T-cell (primary cell): ENCODE measurements around the gene IGFBPL1. TPM values are rescaled to one million over a fixed set of nuclear protein-coding genes. Genes with fewer than 3 reads are reported as not detected.

Experiments
- ATAC-seq, 4 experiments: fragments of 200-7000 bp in 3 of 4; fragments of 150-1000 bp in 1 of 4; cut with Tn5 transposase; replicated peaks in 1 of 4; 1 replicate in 3 of 4; 2 replicates in 1 of 4; pipeline ENCODE4 v1.10.0; 2021; ENCODE audit warnings: moderate library complexity in 3 of 4, mild to moderate bottlenecking in 2 of 4, moderate number of reproducible peaks in 1 of 4
- CTCF ChIA-PET, 2 donors: fragments of 300-600 bp; sonication (Branson Sonifier 250); formaldehyde crosslinking; loops; one replicate each; lab custom pipeline; 2022; ENCODE audit warnings: antibody characterized with exemption in 2 of 2; lab: Charles Lee
- POLR2A ChIA-PET, 2 donors: fragments of 300-600 bp; sonication (Branson Sonifier 250); formaldehyde crosslinking; loops; one replicate each; lab custom pipeline; 2022; ENCODE audit warnings: antibody characterized with exemption in 2 of 2; lab: Charles Lee
- DNase-seq, 35 experiments: peaks; one replicate each; pipeline versions ENCODE4 v3.0.0 to v3.0.0-alpha.2; 2013 to 2023
- H3K27ac ChIP-seq: one replicate; pipeline ENCODE4 v1.5.1; 2013; ENCODE audit warnings: low read length
- H3K27me3 ChIP-seq, 2 experiments: replicated peaks in 1 of 2; 1 replicate in 1 of 2; 2 replicates in 1 of 2; pipeline versions ENCODE4 v1.6.1 to v1.7.0; 2013; ENCODE audit warnings: low read length in 1 of 2, mixed read lengths in 1 of 2; ENCODE audit not compliant: control insufficient read depth in 2 of 2, insufficient read depth in 2 of 2; ENCODE audit errors: extremely low read depth in 1 of 2
- H3K36me3 ChIP-seq, 2 donors: 1 replicate in 1 of 2; 2 replicates in 1 of 2; pipeline versions ENCODE4 v1.6.1 to v1.7.0; 2013; ENCODE audit warnings: low read length in 1 of 2; ENCODE audit not compliant: control insufficient read depth in 2 of 2, insufficient read depth in 1 of 2; ENCODE audit errors: extremely low read depth in 1 of 2
- H3K4me1 ChIP-seq, 2 experiments: 1 replicate in 1 of 2; 2 replicates in 1 of 2; pipeline versions ENCODE4 v1.6.1 to v1.7.0; 2013; ENCODE audit warnings: low read length in 2 of 2, mixed read lengths in 1 of 2; ENCODE audit not compliant: insufficient read depth in 2 of 2, control insufficient read depth in 1 of 2; ENCODE audit errors: extremely low read depth in 1 of 2
- H3K4me3 ChIP-seq, 2 donors: 1 replicate in 1 of 2; 2 replicates in 1 of 2; pipeline versions ENCODE4 v1.5.1 to v1.7.0; 2013; ENCODE audit warnings: mild to moderate bottlenecking in 2 of 2, low read length in 1 of 2, moderate library complexity in 1 of 2; ENCODE audit not compliant: control insufficient read depth in 1 of 2; ENCODE audit errors: extremely low read depth in 1 of 2
- H3K9me3 ChIP-seq: 2 replicates; pipeline ENCODE4 v1.7.0; 2013
- H3K27ac Mint-ChIP-seq, 2 donors: one replicate each; pipeline ENCODE4 v1.8.0; 2020 to 2021; ENCODE audit warnings: mild to moderate bottlenecking in 2 of 2, mixed read lengths in 2 of 2
- H3K27me3 Mint-ChIP-seq, 2 donors: one replicate each; pipeline ENCODE4 v1.8.0; 2021 to 2022; ENCODE audit warnings: mixed read lengths in 2 of 2
- H3K36me3 Mint-ChIP-seq: one replicate; pipeline ENCODE4 v1.8.0; 2021; ENCODE audit warnings: mixed read lengths
- H3K4me1 Mint-ChIP-seq, 3 donors: one replicate each; pipeline ENCODE4 v1.8.0; 2020 to 2022; ENCODE audit warnings: mixed read lengths in 3 of 3, mild to moderate bottlenecking in 1 of 3
- H3K4me3 Mint-ChIP-seq, 3 donors: one replicate each; pipeline ENCODE4 v1.8.0; 2020 to 2022; ENCODE audit warnings: mild to moderate bottlenecking in 3 of 3, mixed read lengths in 3 of 3, moderate library complexity in 3 of 3
- H3K9me3 Mint-ChIP-seq, 3 donors: one replicate each; pipeline ENCODE4 v1.8.0; 2020 to 2022; ENCODE audit warnings: mixed read lengths in 3 of 3
- WGBS: methylation state at CpG from one replicate; pipeline ENCODE4 v1.1.5; 2013; ENCODE audit warnings: missing lambda C conversion rate; ENCODE audit not compliant: insufficient coverage; 5-methylcytosine and 5-hydroxymethylcytosine counted together
- total RNA-seq, 35 experiments: library from RNA in 6 of 35; stranded (reverse) in 6 of 35; fragments of 120-200 nt in 1 of 35; gene quantifications; one replicate each; pipeline versions ENCODE4 v1.2.1 to v1.2.4 and lab custom pipeline; 2013 to 2026

Gene IGFBPL1
- total RNA-seq, 5 donors from 2014 or later (not counting 1 experiment from before 2014, with no cell fraction given), result not detected

- H3K27me3 Mint-ChIP-seq, result peaks cover 5 to 14% of the 10 kb centered on the region in 2 donors
- 67% methylated on average over 1 of the region's 4 CpGs for WGBS
- Histone ChIP-seq H3K4me1 (no peaks in the 10 kb centered on the region), H3K36me3 (no peaks in the 10 kb centered on the region), H3K4me3 (no peak overlapping the region), H3K9me3 (no peaks in the 10 kb centered on the region), H3K27me3 (peaks cover 0 to 14% of the 10 kb centered on the region in 2 experiments), H3K27ac (no peak overlapping the region)
- no peak for DNase-seq
- no peak overlapping the region for H3K4me3 Mint-ChIP-seq
- ATAC-seq, result no peak
- ChIA-PET POLR2A (no interaction called here), CTCF (no interaction called here)
- peaks cover 0 to 3% (median 0%) of the 10 kb centered on the region in 3 donors for H3K9me3 Mint-ChIP-seq
- H3K36me3 Mint-ChIP-seq, result no peaks in the 10 kb centered on the region
- H3K27ac Mint-ChIP-seq, result no peak overlapping the region
- peaks cover 0 to 6% (median 2%) of the 10 kb centered on the region in 3 donors for H3K4me1 Mint-ChIP-seq
These were observed 37.8 kb downstream of the IGFBPL1 start for GRCh38 chr9:38386319-38386895.

- ATAC-seq, result no peak
- Mint-ChIP-seq H3K36me3 (no peaks in the 10 kb centered on the region), H3K27ac (no peak overlapping the region), H3K4me1 (peaks cover 0 to 1% (median 0%) of the 10 kb centered on the region in 3 donors), H3K27me3 (peaks cover 5 to 10% of the 10 kb centered on the region in 2 donors), H3K4me3 (no peak overlapping the region), H3K9me3 (peaks cover 0 to 3% (median 0%) of the 10 kb centered on the region in 3 donors)
- ChIA-PET POLR2A (no interaction called here), CTCF (no interaction called here)
- 95% methylated on average over 2 of the region's 3 CpGs for WGBS
- DNase-seq, result no peak
- Histone ChIP-seq H3K4me1 (no peaks in the 10 kb centered on the region), H3K4me3 (no peak overlapping the region), H3K27me3 (peaks cover 0 to 9% of the 10 kb centered on the region in 2 experiments), H3K9me3 (no peaks in the 10 kb centered on the region), H3K36me3 (no peaks in the 10 kb centered on the region), H3K27ac (no peak overlapping the region)
These were observed 38.4 kb downstream of the IGFBPL1 start for GRCh38 chr9:38385896-38386295.

- peaks cover 5 to 9% of the 10 kb centered on the region in 2 donors for H3K27me3 Mint-ChIP-seq
- no peak overlapping the region for H3K27ac Mint-ChIP-seq
- H3K27ac ChIP-seq, result no peak overlapping the region
- ChIA-PET CTCF (no interaction called here), POLR2A (no interaction called here)
- peaks cover 0 to 6% of the 10 kb centered on the region in 2 experiments for H3K27me3 ChIP-seq
- H3K36me3 ChIP-seq, result no peaks in the 10 kb centered on the region
- no peak overlapping the region for H3K4me3 Mint-ChIP-seq
- 57% methylated on average over 3 of the region's 3 CpGs for WGBS
- peaks cover 0 to 3% (median 0%) of the 10 kb centered on the region in 3 donors for H3K9me3 Mint-ChIP-seq
- no peak for DNase-seq
- ATAC-seq, result no peak
- H3K4me3 ChIP-seq, result no peak overlapping the region
- no peaks in the 10 kb centered on the region for H3K9me3 ChIP-seq
- H3K4me1 ChIP-seq, result no peaks in the 10 kb centered on the region
- H3K4me1 Mint-ChIP-seq, result no peaks in the 10 kb centered on the region
- H3K36me3 Mint-ChIP-seq, result no peaks in the 10 kb centered on the region
These were observed 39.0 kb downstream of the IGFBPL1 start for GRCh38 chr9:38384990-38385848.

GRCh38 chr9:38382141-38382540 lies 42.1 kb downstream of the IGFBPL1 start:
- Mint-ChIP-seq H3K27me3 (peaks cover 5 to 9% of the 10 kb centered on the region in 2 donors), H3K4me3 (no peak overlapping the region), H3K27ac (no peak overlapping the region), H3K4me1 (no peaks in the 10 kb centered on the region), H3K9me3 (peaks cover 0 to 3% (median 0%) of the 10 kb centered on the region in 3 donors), H3K36me3 (no peaks in the 10 kb centered on the region)
- Histone ChIP-seq H3K9me3 (no peaks in the 10 kb centered on the region), H3K36me3 (no peaks in the 10 kb centered on the region), H3K4me3 (no peak overlapping the region), H3K27me3 (peaks cover 0 to 6% of the 10 kb centered on the region in 2 experiments), H3K4me1 (no peaks in the 10 kb centered on the region), H3K27ac (no peak overlapping the region)
- ATAC-seq (no peak), DNase-seq (no peak)
- WGBS, result 81% methylated on average over 8 of the region's 8 CpGs
- ChIA-PET CTCF (no interaction called here), POLR2A (no interaction called here)

- POLR2A ChIA-PET, result no interaction called here
- ATAC-seq (no peak), DNase-seq (no peak)
- H3K9me3 ChIP-seq, result no peaks in the 10 kb centered on the region
- Mint-ChIP-seq H3K27ac (no peak overlapping the region), H3K36me3 (no peaks in the 10 kb centered on the region), H3K27me3 (peaks cover 5 to 9% of the 10 kb centered on the region in 2 donors), H3K4me3 (no peak overlapping the region), H3K4me1 (no peaks in the 10 kb centered on the region), H3K9me3 (peaks cover 0 to 3% (median 0%) of the 10 kb centered on the region in 3 donors)
- no peaks in the 10 kb centered on the region for H3K4me1 ChIP-seq
- 69% methylated on average over 3 of the region's 8 CpGs for WGBS
- H3K27me3 ChIP-seq, result peaks cover 0 to 6% of the 10 kb centered on the region in 2 experiments
- H3K27ac ChIP-seq, result no peak overlapping the region
- H3K4me3 ChIP-seq, result no peak overlapping the region
- H3K36me3 ChIP-seq, result no peaks in the 10 kb centered on the region
- CTCF ChIA-PET, result no interaction called here
These were observed 43.3 kb downstream of the IGFBPL1 start for GRCh38 chr9:38380872-38381534.

GRCh38 chr9:38380230-38380871 lies 43.9 kb downstream of the IGFBPL1 start:
- Histone ChIP-seq H3K4me3 (no peak overlapping the region), H3K27ac (no peak overlapping the region), H3K4me1 (no peaks in the 10 kb centered on the region), H3K36me3 (no peaks in the 10 kb centered on the region), H3K27me3 (peaks cover 0 to 5% of the 10 kb centered on the region in 2 experiments), H3K9me3 (no peaks in the 10 kb centered on the region)
- POLR2A ChIA-PET, result no interaction called here
- Mint-ChIP-seq H3K36me3 (no peaks in the 10 kb centered on the region), H3K4me1 (no peaks in the 10 kb centered on the region), H3K9me3 (peaks cover 0 to 3% (median 0%) of the 10 kb centered on the region in 3 donors), H3K4me3 (no peak overlapping the region), H3K27ac (no peak overlapping the region), H3K27me3 (peaks cover 5 to 9% of the 10 kb centered on the region in 2 donors)
- 92% methylated on average over 2 of the region's 6 CpGs for WGBS
- no peak for DNase-seq
- no peak for ATAC-seq
- CTCF ChIA-PET, result no interaction called here
